ENCODE results near the gene SNAPC3. TPM values are rescaled to one million over a fixed set of nuclear protein-coding genes. Genes with fewer than 3 reads are reported as not detected.
"Not testable (repeated sequence)": the region's sequence is repeated elsewhere in the genome, so short reads cannot be mapped to it uniquely, and the experiment has no call there.

The SNAPC3 gene
- total RNA-seq, 1 donor from 2014 or later = 45.5 TPM

GRCh38 chr9:15426019-15426418, 3.3 kb downstream of the SNAPC3 start:
- DNase-seq (ENCODE audit: low read depth, low spot score) = no peak
- TF ChIP-seq CTCF (conservative IDR thresholded peaks at IDR 0.05) = no peak
- peak overlapping the region; percentile 51 for H3K27ac Mint-ChIP-seq (ENCODE audit: unreplicated experiment)
- H3K36me3 Mint-ChIP-seq (ENCODE audit: low read depth) = peaks cover 20% of the 10 kb centered on the region
- peaks cover 48% of the 10 kb centered on the region for H3K4me1 Mint-ChIP-seq
- no peaks in the 10 kb centered on the region for H3K27me3 Mint-ChIP-seq (ENCODE audit: low read depth)
- no peaks in the 10 kb centered on the region for H3K9me3 Mint-ChIP-seq
- H3K4me3 Mint-ChIP-seq = peak overlapping the region; percentile 81

DNA sequence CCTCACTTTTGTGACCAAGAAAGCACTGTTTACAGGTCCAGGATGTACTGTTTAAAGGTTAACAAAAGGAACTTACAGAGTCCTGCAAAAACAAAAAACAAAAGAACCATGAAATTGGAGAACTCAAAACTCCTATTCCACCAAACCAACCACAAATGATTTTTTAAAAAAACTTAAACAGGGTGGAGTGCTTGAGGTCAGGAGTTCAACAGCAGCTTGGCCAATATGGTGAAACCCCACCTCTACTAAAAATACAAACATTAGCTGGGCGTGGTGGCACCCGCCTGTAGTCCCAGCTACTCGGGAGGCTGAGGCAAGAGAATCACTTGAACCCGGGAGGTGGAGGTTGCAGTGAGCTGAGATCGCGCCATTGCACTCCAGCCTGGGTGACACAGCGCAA, 5.0 kb downstream of the SNAPC3 start:
- Mint-ChIP-seq H3K36me3 (ENCODE audit: low read depth) (peaks cover 20% of the 10 kb centered on the region), H3K4me1 (peaks cover 44% of the 10 kb centered on the region)
- H3K27me3 Mint-ChIP-seq (ENCODE audit: low read depth); H3K9me3 Mint-ChIP-seq; H3K4me3 Mint-ChIP-seq; H3K27ac Mint-ChIP-seq (ENCODE audit: unreplicated experiment); DNase-seq (ENCODE audit: low read depth, low spot score): not testable (repeated sequence)

DNA sequence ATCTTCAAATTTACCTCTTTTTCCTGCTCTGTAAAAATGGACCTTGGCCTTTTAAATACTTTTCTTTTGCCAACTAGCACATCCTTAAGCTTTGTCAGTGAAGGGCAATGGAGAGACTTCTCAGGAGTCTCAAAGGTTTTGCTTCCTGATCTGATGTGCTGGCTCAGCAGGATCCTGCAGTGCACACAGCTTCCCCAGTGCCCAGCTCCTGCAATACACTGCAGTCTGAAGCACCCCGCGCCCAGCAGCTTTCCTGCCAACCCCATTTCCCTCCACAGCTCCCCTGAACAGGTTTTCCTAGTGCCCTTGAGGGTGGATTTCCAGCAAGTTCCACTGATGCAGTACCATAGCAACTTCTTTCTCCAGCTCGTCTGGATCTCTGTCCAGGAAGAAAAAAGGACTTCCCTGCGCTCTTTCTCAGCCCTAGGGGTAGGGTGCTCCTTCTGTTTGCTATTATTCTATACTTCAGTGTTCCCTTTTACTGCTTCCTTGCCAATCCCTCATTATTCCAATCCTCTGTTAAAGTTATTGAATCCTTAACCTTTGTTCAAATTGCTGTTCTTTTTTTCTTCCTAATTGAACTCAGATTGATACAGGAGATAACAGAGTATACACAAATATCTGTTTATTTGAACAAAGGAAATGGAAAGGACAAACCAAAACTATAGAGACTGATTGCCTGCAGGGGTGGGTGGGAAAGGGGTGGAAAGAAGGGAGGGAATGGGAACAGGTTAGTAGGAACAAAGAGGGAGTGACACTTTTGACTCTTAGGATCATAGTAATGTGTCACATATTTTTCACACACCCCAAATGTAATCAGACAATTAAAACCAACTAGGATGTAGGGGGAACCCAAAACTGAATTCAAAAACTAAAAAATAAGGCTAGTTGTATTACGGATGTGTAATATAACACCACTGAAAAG, 8.5 kb downstream of the SNAPC3 start:
- H3K27ac Mint-ChIP-seq (ENCODE audit: unreplicated experiment) = no peak overlapping the region
- DNase-seq (ENCODE audit: low read depth, low spot score) = no peak

DNA sequence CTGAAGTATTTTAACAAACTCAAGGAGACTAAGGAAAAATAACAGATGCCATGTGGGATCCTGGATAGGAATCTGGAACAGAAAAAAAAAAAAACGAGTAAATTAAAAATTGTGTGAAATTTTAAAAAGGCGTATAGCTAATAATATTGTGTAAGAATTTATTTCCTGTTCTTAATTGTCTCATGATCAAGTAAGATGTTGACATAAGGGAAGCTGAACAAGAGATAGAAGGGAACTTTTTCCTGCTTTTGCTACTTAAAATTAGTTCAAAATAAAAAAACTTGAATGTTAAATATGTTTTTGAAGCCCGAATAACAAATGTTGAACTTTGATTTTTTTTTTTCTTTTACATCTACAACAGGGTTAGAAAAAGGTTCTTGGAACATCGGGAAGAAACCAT, 10.5 kb downstream of the SNAPC3 start:
- TF ChIP-seq CTCF (conservative IDR thresholded peaks at IDR 0.05) = no peak
- Mint-ChIP-seq H3K27me3 (ENCODE audit: low read depth) (no peaks in the 10 kb centered on the region), H3K4me3 (no peak overlapping the region), H3K4me1 (peaks cover 17% of the 10 kb centered on the region), H3K27ac (ENCODE audit: unreplicated experiment) (no peak overlapping the region), H3K36me3 (ENCODE audit: low read depth) (peaks cover 35% of the 10 kb centered on the region), H3K9me3 (no peaks in the 10 kb centered on the region)
- DNase-seq (ENCODE audit: low read depth, low spot score) = no peak

More for the DNA sequence above, 8.5 kb downstream of the SNAPC3 start:
- Mint-ChIP-seq H3K36me3 (ENCODE audit: low read depth) (peaks cover 24% of the 10 kb centered on the region), H3K27me3 (ENCODE audit: low read depth) (no peaks in the 10 kb centered on the region), H3K4me1 (peaks cover 19% of the 10 kb centered on the region), H3K9me3 (no peaks in the 10 kb centered on the region), H3K4me3 (no peak overlapping the region)
- TF ChIP-seq CTCF (conservative IDR thresholded peaks at IDR 0.05) = no peak

DNA sequence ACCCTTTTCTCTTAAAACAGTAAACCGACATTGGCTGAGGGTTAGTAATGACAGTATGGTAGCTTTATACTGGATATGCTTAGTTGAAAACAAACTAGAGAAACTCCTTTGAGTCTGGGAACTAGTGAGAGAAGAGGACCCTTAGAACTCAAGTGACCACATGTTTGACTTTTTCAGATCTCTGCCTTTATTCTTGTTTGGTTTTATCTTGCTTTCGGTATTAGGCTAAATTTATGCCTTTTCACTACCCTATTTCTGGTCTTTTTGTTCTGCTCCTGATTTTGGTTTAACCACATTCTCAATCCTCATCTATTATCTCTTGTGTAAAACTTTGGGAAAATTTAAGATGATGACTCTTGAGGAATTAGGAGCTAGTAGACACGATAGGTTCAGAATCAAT, 11.0 kb downstream of the SNAPC3 start:
- H3K4me1 Mint-ChIP-seq = peaks cover 17% of the 10 kb centered on the region
- H3K4me3 Mint-ChIP-seq = no peak overlapping the region
- DNase-seq (ENCODE audit: low read depth, low spot score) = no peak
- no peak overlapping the region for H3K27ac Mint-ChIP-seq (ENCODE audit: unreplicated experiment)
- no peaks in the 10 kb centered on the region for H3K27me3 Mint-ChIP-seq (ENCODE audit: low read depth)
- peaks cover 38% of the 10 kb centered on the region for H3K36me3 Mint-ChIP-seq (ENCODE audit: low read depth)
- H3K9me3 Mint-ChIP-seq = peaks cover 2% of the 10 kb centered on the region
- no peak for TF ChIP-seq CTCF (conservative IDR thresholded peaks at IDR 0.05)

- Mint-ChIP-seq H3K36me3 (ENCODE audit: low read depth) (peaks cover 70% of the 10 kb centered on the region), H3K4me3 (no peak overlapping the region), H3K27ac (ENCODE audit: unreplicated experiment) (no peak overlapping the region), H3K4me1 (no peaks in the 10 kb centered on the region), H3K27me3 (ENCODE audit: low read depth) (no peaks in the 10 kb centered on the region), H3K9me3 (peaks cover 6% of the 10 kb centered on the region)
- DNase-seq (ENCODE audit: low read depth, low spot score) = no peak
- no peak for TF ChIP-seq CTCF (conservative IDR thresholded peaks at IDR 0.05)
Measured at GRCh38 chr9:15438891-15439290, 16.2 kb downstream of the SNAPC3 start.

DNA sequence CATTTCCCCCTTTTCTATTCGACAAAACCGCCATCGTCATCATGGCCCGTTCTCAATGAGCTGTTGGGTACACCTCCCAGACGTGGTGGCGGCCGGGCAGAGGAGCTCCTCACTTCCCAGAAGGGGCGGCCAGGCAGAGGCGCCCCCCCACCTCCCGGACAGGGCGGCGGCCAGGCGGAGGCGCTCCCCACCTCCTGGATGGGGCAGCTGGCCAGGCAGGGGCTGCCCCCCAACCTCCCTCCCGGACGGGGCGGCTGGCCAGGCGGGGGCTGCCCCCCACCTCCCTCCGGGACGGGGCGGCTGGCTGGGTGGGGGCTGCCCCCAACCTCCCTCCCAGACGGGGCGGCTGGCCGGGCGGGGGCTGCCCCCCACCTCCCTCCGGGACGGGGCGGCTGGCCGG, 19.2 kb downstream of the SNAPC3 start:
- H3K36me3 Mint-ChIP-seq (ENCODE audit: low read depth) = peaks cover 77% of the 10 kb centered on the region
- not testable (repeated sequence) for H3K27me3 Mint-ChIP-seq (ENCODE audit: low read depth); H3K9me3 Mint-ChIP-seq; DNase-seq (ENCODE audit: low read depth, low spot score); H3K4me1 Mint-ChIP-seq; H3K27ac Mint-ChIP-seq (ENCODE audit: unreplicated experiment); H3K4me3 Mint-ChIP-seq

DNA sequence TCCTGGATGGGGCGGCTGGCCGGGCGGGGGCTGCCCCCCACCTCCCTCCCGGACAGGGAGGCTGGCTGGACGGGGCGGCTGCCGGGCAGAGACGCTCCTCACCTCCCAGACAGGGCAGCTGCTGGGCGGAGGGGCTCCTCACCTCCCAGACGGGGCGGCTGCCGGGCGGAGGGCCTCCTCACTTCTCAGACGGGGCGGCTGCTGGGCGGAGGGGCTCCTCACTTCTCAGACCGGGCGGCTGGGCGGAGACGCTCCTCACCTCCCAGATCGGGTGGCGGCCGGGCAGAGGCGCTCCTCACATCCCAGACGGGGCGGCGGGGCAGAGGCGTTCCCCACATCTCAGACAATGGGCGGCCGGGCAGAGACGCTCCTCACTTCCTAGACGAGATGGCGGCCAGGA, 19.6 kb downstream of the SNAPC3 start:
- H3K27me3 Mint-ChIP-seq (ENCODE audit: low read depth); H3K9me3 Mint-ChIP-seq; H3K27ac Mint-ChIP-seq (ENCODE audit: unreplicated experiment); DNase-seq (ENCODE audit: low read depth, low spot score); H3K4me3 Mint-ChIP-seq; H3K4me1 Mint-ChIP-seq: not testable (repeated sequence)
- H3K36me3 Mint-ChIP-seq (ENCODE audit: low read depth) = peaks cover 80% of the 10 kb centered on the region
